NCI-H226 (cell line): ENCODE results near the gene CHMP6.
"Not testable (repeated sequence)": the region's sequence is repeated elsewhere in the genome, so short reads cannot be mapped to it uniquely, and the experiment has no call there.

ENCODE experiments used
- DNase-seq: peaks from one replicate; pipeline ENCODE4 v3.0.0-alpha.2; 2015

Gene CHMP6

GRCh38 chr17:81016575-81016974 is 24.9 kb downstream of the CHMP6 start:
- DNase-seq, result no peak

GRCh38 chr17:81017330-81017729 is 25.7 kb downstream of the CHMP6 start:
- DNase-seq, result not testable (repeated sequence)

- no peak for DNase-seq
Observed at GRCh38 chr17:81018044-81018802, 26.6 kb downstream of the CHMP6 start.

GRCh38 chr17:81019563-81020442 is 28.2 kb downstream of the CHMP6 start:
- DNase-seq, result no peak

GRCh38 chr17:81020443-81020766 is 28.8 kb downstream of the CHMP6 start:
- DNase-seq, result no peak

GRCh38 chr17:81020767-81021497 is 29.3 kb downstream of the CHMP6 start:
- DNase-seq, result peak; percentile 85

- DNase-seq, result no peak
Observed at GRCh38 chr17:81021531-81022343, 30.1 kb downstream of the CHMP6 start.

- DNase-seq, result no peak
Observed at GRCh38 chr17:81022344-81022676, 30.7 kb downstream of the CHMP6 start.

- DNase-seq, result no peak
Observed at GRCh38 chr17:81025065-81025740, 33.6 kb downstream of the CHMP6 start.

- DNase-seq, result no peak
Observed at GRCh38 chr17:81025741-81026129, 34.1 kb downstream of the CHMP6 start.

- DNase-seq, result no peak
Observed at GRCh38 chr17:81026266-81027036, 34.8 kb downstream of the CHMP6 start.

- DNase-seq, result no peak
Observed at GRCh38 chr17:81027038-81027437, 35.4 kb downstream of the CHMP6 start.

- DNase-seq, result no peak
Observed at GRCh38 chr17:81027591-81028505, 36.2 kb downstream of the CHMP6 start.

- no peak for DNase-seq
Observed at GRCh38 chr17:81028506-81028858, 36.8 kb downstream of the CHMP6 start.

GRCh38 chr17:81029859-81030258 is 38.2 kb downstream of the CHMP6 start:
- no peak for DNase-seq

GRCh38 chr17:81030312-81030711 is 38.7 kb downstream of the CHMP6 start:
- DNase-seq, result not testable (repeated sequence)

- DNase-seq, result no peak
Observed at GRCh38 chr17:81030741-81031565, 39.3 kb downstream of the CHMP6 start.

GRCh38 chr17:81031566-81032550 is 40.2 kb downstream of the CHMP6 start:
- no peak for DNase-seq
